HepG2 (cell line): Measurements from ENCODE around the gene SLC39A3. TPM values are rescaled to one million over a fixed set of nuclear protein-coding genes. Genes with fewer than 3 reads are reported as not detected.
A peak's percentile ranks its signal among the peaks of the same experiment; 100 is the strongest.

Experiments
- BORCS8-MEF2B ChIP-seq: sonication (generic); formaldehyde crosslinking; IDR thresholded peaks from 2 replicates; pipeline ENCODE4 v1.8.0; 2022; ENCODE audit warnings: mild to moderate bottlenecking, missing genetic modification reagents
- CCDC6 ChIP-seq: sonication (generic); formaldehyde crosslinking; IDR thresholded peaks from 2 replicates; pipeline ENCODE4 v1.8.1; 2022; ENCODE audit warnings: mild to moderate bottlenecking, missing genetic modification reagents, moderate library complexity
- HES4 ChIP-seq: sonication (generic); formaldehyde crosslinking; IDR thresholded peaks from 2 replicates; pipeline ENCODE4 v1.9.0; 2021; ENCODE audit warnings: mild to moderate bottlenecking, missing genetic modification reagents, borderline replicate concordance
- KAT8 ChIP-seq: IDR thresholded peaks from 2 replicates; pipeline ENCODE4 v1.6.1; 2016; ENCODE audit warnings: missing genetic modification reagents, missing compliant biosample characterization
- NFATC3 ChIP-seq: sonication (generic); formaldehyde crosslinking; IDR thresholded peaks from 2 replicates; pipeline ENCODE4 v1.5.1; 2020; ENCODE audit warnings: mild to moderate bottlenecking, missing genetic modification reagents
- RBFOX2 ChIP-seq: fragments of 200-400 bp; formaldehyde crosslinking; IDR thresholded peaks from 2 replicates; pipeline ENCODE4 v1.6.1; 2017; ENCODE audit warnings: low read depth, mild to moderate bottlenecking, low read length
- RFX1 ChIP-seq: fragments of 450-650 bp; IDR thresholded peaks from 2 replicates; pipeline ENCODE4 v1.6.1; 2017
- RNF2 ChIP-seq: fragments of 450-650 bp; conservative IDR thresholded peaks from 2 replicates; pipeline ENCODE4 v1.6.1; 2016; ENCODE audit warnings: low read depth
- SP5 ChIP-seq: IDR thresholded peaks from 2 replicates; pipeline ENCODE4 v1.6.1; 2016; ENCODE audit warnings: low read depth, borderline replicate concordance
- TAF1 ChIP-seq: sonication (generic); formaldehyde crosslinking; IDR thresholded peaks from 2 replicates; pipeline ENCODE4 v1.4.0; 2020; ENCODE audit warnings: missing genetic modification reagents
- ZBTB7A ChIP-seq: sonication (generic); formaldehyde crosslinking; IDR thresholded peaks from 2 replicates; pipeline ENCODE4 v1.8.0; 2022; ENCODE audit warnings: mild to moderate bottlenecking, missing genetic modification reagents
- ZNF329 ChIP-seq: sonication (generic); formaldehyde crosslinking; IDR thresholded peaks from 2 replicates; pipeline ENCODE4 v1.9.0; 2021; ENCODE audit warnings: low read depth, mild to moderate bottlenecking, missing genetic modification reagents
- ZNF451 ChIP-seq: sonication (generic); formaldehyde crosslinking; IDR thresholded peaks from 2 replicates; pipeline ENCODE4 v1.5.0; 2020; ENCODE audit warnings: mild to moderate bottlenecking, missing genetic modification reagents
- ZNF543 ChIP-seq: sonication (generic); formaldehyde crosslinking; IDR thresholded peaks from 2 replicates; pipeline ENCODE4 v1.4.0; 2020; ENCODE audit warnings: mild to moderate bottlenecking, missing genetic modification reagents
- ZNF761 ChIP-seq: sonication (generic); formaldehyde crosslinking; conservative IDR thresholded peaks from 2 replicates; pipeline ENCODE4 v1.4.0; 2020; ENCODE audit warnings: mild to moderate bottlenecking, missing genetic modification reagents
- ZNF773 ChIP-seq: sonication (generic); formaldehyde crosslinking; IDR thresholded peaks from 2 replicates; pipeline ENCODE4 v1.4.0; 2020; ENCODE audit warnings: missing genetic modification reagents, borderline replicate concordance
- ZNF790 ChIP-seq: sonication (generic); formaldehyde crosslinking; IDR thresholded peaks from 2 replicates; pipeline ENCODE4 v1.8.0; 2022; ENCODE audit warnings: missing genetic modification reagents, mild to moderate bottlenecking, borderline replicate concordance
- polyA plus RNA-seq, 8 experiments: library from polyadenylated mRNA; depleted of rRNA in 3 of 8; stranded (reverse) in 7 of 8; unstranded in 1 of 8; fragments of >200 nt; fragmentation: Illumina TruSeq in 4 of 8; extraction: Trizol in 4 of 8; gene quantifications; 2 replicates each; pipeline versions ENCODE4 v1.2.1 to v1.2.3, GENCODE V29; 2011 to 2016; ENCODE audit warnings: low read depth in 4 of 8, missing spikeins in 1 of 8, mixed read lengths in 1 of 8; ENCODE audit not compliant: insufficient read depth in 1 of 8
- total RNA-seq, 5 experiments: library from RNA; depleted of rRNA; stranded (reverse); fragments of >200 nt; fragmentation: Illumina TruSeq; extraction: Trizol; gene quantifications; 2 replicates each; pipeline ENCODE4 v1.2.3, GENCODE V29; 2016; ENCODE audit warnings: low read depth in 1 of 5
- TF ChIP-seq, protein P1 (sequence below): sonication (generic); formaldehyde crosslinking; IDR thresholded peaks from 2 replicates; pipeline ENCODE4 v1.4.0; 2020; ENCODE audit warnings: mild to moderate bottlenecking, missing genetic modification reagents
- TF ChIP-seq, protein P2 (sequence below): sonication (generic); formaldehyde crosslinking; IDR thresholded peaks from 2 replicates; pipeline ENCODE4 v1.5.1; 2020; ENCODE audit warnings: mild to moderate bottlenecking, missing genetic modification reagents, moderate library complexity
- TF ChIP-seq, protein P3 (sequence below): sonication (generic); formaldehyde crosslinking; IDR thresholded peaks from 2 replicates; pipeline ENCODE4 v1.5.0; 2020; ENCODE audit warnings: missing genetic modification reagents
- TF ChIP-seq, protein P4 (sequence below): sonication (generic); formaldehyde crosslinking; IDR thresholded peaks from 2 replicates; pipeline ENCODE4 v1.4.0; 2020; ENCODE audit warnings: mild to moderate bottlenecking, low read depth, missing genetic modification reagents
- TF ChIP-seq, protein P5 (sequence below): sonication (generic); formaldehyde crosslinking; conservative IDR thresholded peaks from 2 replicates; pipeline ENCODE4 v1.4.0; 2020; ENCODE audit warnings: missing genetic modification reagents

SLC39A3 gene
- total and polyA plus RNA-seq, 2 of the 13 experiments (the other 11 are each of a cell fraction or from before 2014, with no cell fraction given), result 33.6 to 41.6 TPM

DNA sequence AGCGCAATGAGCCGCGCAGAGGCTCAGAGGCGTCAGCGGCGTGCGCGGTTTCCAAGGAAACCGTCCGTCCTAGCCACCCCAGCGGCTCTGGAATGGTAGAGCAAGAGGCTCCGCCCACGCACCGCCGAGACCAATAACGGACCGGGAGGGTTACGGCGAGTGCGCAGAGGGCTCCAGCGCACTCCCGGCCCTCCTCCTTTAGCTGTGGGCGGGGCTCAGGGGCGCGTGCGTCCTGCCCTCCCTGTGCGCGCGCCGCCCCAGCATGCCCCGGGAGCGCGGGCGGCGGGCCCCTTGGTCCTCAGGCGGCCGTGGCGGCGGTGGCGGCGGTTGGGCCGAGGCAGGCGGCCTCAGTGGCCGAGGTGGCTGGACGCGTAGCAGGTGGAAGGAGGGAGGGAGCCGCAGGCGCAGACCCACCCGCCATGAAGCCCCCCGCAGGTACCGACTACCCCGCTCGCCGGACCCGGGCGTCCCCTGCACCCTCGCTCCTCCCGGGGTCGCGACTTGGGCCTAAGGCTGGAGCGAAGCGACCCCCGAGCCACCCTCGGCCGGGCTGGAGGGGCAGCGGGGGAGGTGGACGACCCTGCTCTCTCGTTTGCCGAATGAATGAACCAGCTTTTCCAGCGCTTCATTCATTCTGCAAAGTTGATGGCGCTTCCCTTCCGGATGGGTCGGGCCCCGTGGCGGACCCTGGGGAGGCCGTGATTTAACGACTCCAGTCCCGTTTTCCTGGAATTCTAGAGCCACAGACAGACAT, 45.6 kb upstream of the SLC39A3 start, which contains the start of gene THOP1 (continued):
- TF ChIP-seq NFATC3 (CRISPR knock-in tag) (no peak), ZNF761 (CRISPR knock-in tag) (0 out of 2 replicates have a peak, but pooled peaks have one; percentile 45), RFX1 (peak; percentile 80), BORCS8-MEF2B (CRISPR knock-in tag) (no peak), RNF2 (0 out of 2 replicates have a peak, but pooled peaks have one; percentile 47), SP5 (CRISPR knock-in tag) (peak; percentile 56; the same call in 1 of the 2 replicates), ZNF790 (CRISPR knock-in tag) (peak; percentile 88; the same call in 1 of the 2 replicates), ZNF329 (CRISPR knock-in tag) (no peak), KAT8 (peak; percentile 27; the same call in 1 of the 2 replicates), ZNF543 (no peak), HES4 (CRISPR knock-in tag) (peak; percentile 96), ZNF451 (no peak), TAF1 (CRISPR knock-in tag) (peak; percentile 60; the same call in 1 of the 2 replicates), CCDC6 (CRISPR knock-in tag) (peak; percentile 74; the same call in 1 of the 2 replicates), ZBTB7A (peak; percentile 61; the same call in 1 of the 2 replicates), ZNF773 (CRISPR knock-in tag) (peak; percentile 71; the same call in 1 of the 2 replicates), RBFOX2 (peak; percentile 94)
- TF ChIP-seq, protein P1, sequence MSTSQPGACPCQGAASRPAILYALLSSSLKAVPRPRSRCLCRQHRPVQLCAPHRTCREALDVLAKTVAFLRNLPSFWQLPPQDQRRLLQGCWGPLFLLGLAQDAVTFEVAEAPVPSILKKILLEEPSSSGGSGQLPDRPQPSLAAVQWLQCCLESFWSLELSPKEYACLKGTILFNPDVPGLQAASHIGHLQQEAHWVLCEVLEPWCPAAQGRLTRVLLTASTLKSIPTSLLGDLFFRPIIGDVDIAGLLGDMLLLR (CRISPR knock-in tag), result peak; percentile 43; the same call in 1 of the 2 replicates
- TF ChIP-seq, protein P2, sequence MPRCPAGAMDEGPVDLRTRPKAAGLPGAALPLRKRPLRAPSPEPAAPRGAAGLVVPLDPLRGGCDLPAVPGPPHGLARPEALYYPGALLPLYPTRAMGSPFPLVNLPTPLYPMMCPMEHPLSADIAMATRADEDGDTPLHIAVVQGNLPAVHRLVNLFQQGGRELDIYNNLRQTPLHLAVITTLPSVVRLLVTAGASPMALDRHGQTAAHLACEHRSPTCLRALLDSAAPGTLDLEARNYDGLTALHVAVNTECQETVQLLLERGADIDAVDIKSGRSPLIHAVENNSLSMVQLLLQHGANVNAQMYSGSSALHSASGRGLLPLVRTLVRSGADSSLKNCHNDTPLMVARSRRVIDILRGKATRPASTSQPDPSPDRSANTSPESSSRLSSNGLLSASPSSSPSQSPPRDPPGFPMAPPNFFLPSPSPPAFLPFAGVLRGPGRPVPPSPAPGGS (CRISPR knock-in tag), result 0 out of 2 replicates have a peak, but pooled peaks have one; percentile 17
- TF ChIP-seq, protein P3, sequence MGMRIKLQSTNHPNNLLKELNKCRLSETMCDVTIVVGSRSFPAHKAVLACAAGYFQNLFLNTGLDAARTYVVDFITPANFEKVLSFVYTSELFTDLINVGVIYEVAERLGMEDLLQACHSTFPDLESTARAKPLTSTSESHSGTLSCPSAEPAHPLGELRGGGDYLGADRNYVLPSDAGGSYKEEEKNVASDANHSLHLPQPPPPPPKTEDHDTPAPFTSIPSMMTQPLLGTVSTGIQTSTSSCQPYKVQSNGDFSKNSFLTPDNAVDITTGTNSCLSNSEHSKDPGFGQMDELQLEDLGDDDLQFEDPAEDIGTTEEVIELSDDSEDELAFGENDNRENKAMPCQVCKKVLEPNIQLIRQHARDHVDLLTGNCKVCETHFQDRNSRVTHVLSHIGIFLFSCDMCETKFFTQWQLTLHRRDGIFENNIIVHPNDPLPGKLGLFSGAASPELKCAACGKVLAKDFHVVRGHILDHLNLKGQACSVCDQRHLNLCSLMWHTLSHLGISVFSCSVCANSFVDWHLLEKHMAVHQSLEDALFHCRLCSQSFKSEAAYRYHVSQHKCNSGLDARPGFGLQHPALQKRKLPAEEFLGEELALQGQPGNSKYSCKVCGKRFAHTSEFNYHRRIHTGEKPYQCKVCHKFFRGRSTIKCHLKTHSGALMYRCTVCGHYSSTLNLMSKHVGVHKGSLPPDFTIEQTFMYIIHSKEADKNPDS (CRISPR knock-in tag), result no peak
- TF ChIP-seq, protein P4, sequence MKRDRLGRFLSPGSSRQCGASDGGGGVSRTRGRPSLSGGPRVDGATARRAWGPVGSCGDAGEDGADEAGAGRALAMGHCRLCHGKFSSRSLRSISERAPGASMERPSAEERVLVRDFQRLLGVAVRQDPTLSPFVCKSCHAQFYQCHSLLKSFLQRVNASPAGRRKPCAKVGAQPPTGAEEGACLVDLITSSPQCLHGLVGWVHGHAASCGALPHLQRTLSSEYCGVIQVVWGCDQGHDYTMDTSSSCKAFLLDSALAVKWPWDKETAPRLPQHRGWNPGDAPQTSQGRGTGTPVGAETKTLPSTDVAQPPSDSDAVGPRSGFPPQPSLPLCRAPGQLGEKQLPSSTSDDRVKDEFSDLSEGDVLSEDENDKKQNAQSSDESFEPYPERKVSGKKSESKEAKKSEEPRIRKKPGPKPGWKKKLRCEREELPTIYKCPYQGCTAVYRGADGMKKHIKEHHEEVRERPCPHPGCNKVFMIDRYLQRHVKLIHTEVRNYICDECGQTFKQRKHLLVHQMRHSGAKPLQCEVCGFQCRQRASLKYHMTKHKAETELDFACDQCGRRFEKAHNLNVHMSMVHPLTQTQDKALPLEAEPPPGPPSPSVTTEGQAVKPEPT, result 0 out of 2 replicates have a peak, but pooled peaks have one; percentile 36
- TF ChIP-seq, protein P5, sequence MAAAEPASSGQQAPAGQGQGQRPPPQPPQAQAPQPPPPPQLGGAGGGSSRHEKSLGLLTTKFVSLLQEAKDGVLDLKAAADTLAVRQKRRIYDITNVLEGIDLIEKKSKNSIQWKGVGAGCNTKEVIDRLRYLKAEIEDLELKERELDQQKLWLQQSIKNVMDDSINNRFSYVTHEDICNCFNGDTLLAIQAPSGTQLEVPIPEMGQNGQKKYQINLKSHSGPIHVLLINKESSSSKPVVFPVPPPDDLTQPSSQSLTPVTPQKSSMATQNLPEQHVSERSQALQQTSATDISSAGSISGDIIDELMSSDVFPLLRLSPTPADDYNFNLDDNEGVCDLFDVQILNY (CRISPR knock-in tag), result peak; percentile 79; the same call in 1 of the 2 replicates
